ENCODE measurements around the gene PRDX5. TPM values are rescaled to one million over a fixed set of nuclear protein-coding genes. Genes with fewer than 3 reads are reported as not detected.

PRDX5 gene
- total and polyA plus RNA-seq, 8 donors, result 59.0 to 245 (median 88.6) TPM

- DNase-seq, result peak; percentile 92 to 98 (median 97)
- peak; percentile 97 to 98 (median 97) for ATAC-seq
- WGBS, 2 donors, result 21 to 25% methylated on average over 52 to 55 of the region's 55 CpGs
- FAIRE-seq, result no peak
- peak overlapping the region; percentile 43 to 65 (median 56) for H3K27ac ChIP-seq
- H3K9me3 ChIP-seq, result no peaks in the 10 kb centered on the region
- peak overlapping the region in 2 of 4 donors; percentile 27 to 40 for H3K4me3 ChIP-seq
- peaks cover 0 to 4% (median 3%) of the 10 kb centered on the region in 3 donors for H3K4me1 ChIP-seq
- intact Hi-C loops (cut with DNase I), result no loop called here
- TF ChIP-seq CTCF (IDR thresholded peaks at IDR 0.05), result peak in 2 of 4 donors; percentile 25 to 41
- H3K36me3 ChIP-seq, result no peaks in the 10 kb centered on the region
- no peaks in the 10 kb centered on the region for H3K27me3 ChIP-seq
Observed at GRCh38 chr11:64341851-64342791, 24.2 kb downstream of the PRDX5 start.

DNA sequence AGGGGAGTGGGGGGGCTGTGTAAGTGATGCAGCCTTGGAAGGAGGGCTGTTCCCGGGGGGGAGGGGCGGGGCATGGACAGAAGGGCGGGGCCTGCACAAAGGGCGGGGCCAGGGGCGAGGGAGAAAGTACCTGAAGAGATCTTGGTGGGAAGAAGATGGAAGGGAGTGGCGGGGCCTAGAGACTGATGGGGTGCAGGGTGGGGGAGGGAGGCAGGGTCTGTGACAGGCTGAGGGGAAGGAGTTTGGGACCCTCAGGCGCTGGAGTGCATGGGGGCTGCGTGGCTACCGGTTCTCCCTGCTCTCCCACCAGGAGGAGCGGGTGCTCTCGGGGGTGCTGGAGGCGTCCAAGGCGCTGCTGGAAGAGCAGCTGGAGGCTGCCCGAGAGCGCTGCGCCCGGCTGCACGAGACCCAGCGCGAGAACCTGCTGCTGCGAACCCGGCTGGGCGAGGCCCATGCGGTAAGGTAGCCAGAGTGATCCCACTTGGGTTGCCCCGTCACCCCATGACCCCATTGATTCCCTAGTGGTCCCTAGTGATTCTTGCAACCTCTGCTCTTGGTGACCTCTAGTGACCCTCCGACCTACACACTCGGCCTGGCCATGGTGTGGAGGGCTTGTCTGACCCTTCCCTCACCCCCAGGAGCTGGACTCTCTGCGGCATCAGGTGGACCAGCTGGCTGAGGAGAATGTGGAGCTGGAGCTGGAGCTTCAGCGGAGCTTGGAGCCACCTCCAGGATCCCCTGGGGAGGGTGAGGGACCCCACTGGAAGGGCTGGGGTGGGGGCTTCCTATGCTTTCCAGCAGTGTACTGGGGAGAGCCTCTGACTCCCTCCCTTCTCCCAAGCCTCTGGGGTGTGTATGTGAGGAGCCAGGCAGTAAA lies 25.2 kb downstream of the PRDX5 start:
- Histone ChIP-seq H3K36me3 (no peaks in the 10 kb centered on the region), H3K27me3 (no peaks in the 10 kb centered on the region), H3K4me1 (peaks cover 0 to 4% (median 3%) of the 10 kb centered on the region in 3 donors), H3K27ac (no peak overlapping the region), H3K4me3 (peak overlapping the region in 2 of 4 donors; percentile 27 to 40), H3K9me3 (no peaks in the 10 kb centered on the region)
- peak in 2 of 6 donors; percentile 49 to 75 for DNase-seq
- no peak for FAIRE-seq
- peak in 3 of 4 donors; percentile 32 to 55 (median 49) for ATAC-seq
- intact Hi-C loops (cut with DNase I), result no loop called here
- TF ChIP-seq CTCF (IDR thresholded peaks at IDR 0.05), result no peak
- WGBS, 2 donors, result 56 to 59% methylated on average over 28 to 29 of the region's 29 CpGs

DNA sequence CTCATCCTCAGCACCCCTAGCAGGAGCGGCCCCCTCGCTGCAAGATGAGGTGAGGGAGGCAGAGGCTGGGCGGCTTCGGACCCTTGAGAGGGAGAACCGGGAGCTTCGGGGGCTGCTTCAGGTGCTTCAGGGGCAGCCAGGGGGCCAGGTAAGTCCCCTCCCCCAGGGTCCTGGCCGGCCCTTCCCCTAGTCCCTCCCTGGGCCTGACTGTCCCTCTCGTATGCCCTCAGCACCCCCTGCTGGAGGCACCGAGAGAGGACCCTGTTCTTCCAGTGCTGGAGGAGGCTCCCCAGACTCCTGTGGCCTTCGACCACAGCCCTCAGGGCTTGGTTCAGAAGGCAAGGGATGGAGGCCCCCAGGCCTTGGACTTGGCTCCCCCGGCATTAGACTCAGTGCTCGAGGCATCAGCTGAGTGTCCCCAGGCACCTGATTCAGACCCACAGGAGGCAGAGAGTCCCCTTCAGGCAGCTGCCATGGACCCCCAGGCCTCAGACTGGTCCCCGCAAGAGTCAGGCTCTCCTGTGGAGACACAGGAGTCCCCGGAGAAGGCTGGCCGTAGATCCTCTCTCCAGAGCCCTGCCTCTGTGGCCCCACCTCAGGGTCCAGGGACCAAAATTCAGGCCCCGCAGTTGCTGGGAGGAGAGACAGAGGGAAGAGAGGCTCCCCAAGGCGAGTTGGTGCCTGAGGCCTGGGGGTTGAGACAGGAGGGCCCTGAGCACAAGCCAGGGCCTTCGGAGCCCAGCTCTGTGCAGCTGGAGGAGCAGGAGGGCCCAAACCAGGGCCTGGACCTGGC lies 26.0 kb downstream of the PRDX5 start:
- H3K27me3 ChIP-seq, result no peaks in the 10 kb centered on the region
- no peak for TF ChIP-seq CTCF (IDR thresholded peaks at IDR 0.05)
- H3K9me3 ChIP-seq, result no peaks in the 10 kb centered on the region
- no peak overlapping the region for H3K27ac ChIP-seq
- H3K36me3 ChIP-seq, result no peaks in the 10 kb centered on the region
- DNase-seq (peak in 2 of 6 donors; percentile 59 to 79), FAIRE-seq (no peak), ATAC-seq (no peak)
- H3K4me1 ChIP-seq, result peaks cover 0 to 4% (median 3%) of the 10 kb centered on the region in 3 donors
- intact Hi-C loops (cut with DNase I), result no loop called here
- WGBS, 2 donors, result 70 to 71% methylated on average over 18 of the region's 18 CpGs
- H3K4me3 ChIP-seq, result no peak overlapping the region

DNA sequence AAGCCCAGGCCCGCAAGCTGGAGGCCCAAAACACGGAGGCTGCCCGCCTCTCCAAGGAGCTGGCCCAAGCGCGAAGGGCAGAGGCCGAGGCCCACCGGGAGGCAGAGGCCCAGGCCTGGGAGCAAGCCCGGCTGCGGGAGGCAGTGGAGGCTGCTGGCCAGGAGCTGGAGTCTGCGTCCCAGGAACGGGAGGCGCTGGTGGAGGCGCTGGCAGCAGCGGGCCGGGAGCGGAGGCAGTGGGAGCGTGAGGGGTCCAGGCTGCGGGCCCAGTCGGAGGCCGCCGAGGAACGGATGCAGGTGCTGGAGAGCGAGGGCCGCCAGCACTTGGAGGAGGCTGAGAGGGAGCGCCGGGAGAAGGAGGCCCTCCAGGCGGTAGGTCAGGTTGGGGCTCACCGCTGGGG lies 26.9 kb downstream of the PRDX5 start:
- 94 to 96% methylated on average over 28 of the region's 28 CpGs for WGBS, 2 donors
- no peak for FAIRE-seq
- ATAC-seq, result no peak
- H3K27me3 ChIP-seq, result no peaks in the 10 kb centered on the region
- no peak for TF ChIP-seq CTCF (IDR thresholded peaks at IDR 0.05)
- H3K4me1 ChIP-seq, result peaks cover 0 to 4% (median 3%) of the 10 kb centered on the region in 3 donors
- no peaks in the 10 kb centered on the region for H3K9me3 ChIP-seq
- no peak overlapping the region for H3K4me3 ChIP-seq
- no peaks in the 10 kb centered on the region for H3K36me3 ChIP-seq
- no peak for DNase-seq
- intact Hi-C loops (cut with DNase I), result no loop called here
- H3K27ac ChIP-seq, result no peak overlapping the region
